ENCODE measurements around the gene OR13G1.
"Not testable (repeated sequence)": the region's sequence is repeated elsewhere in the genome, so short reads cannot be mapped to it uniquely, and the experiment has no call there.

Gene OR13G1

DNA sequence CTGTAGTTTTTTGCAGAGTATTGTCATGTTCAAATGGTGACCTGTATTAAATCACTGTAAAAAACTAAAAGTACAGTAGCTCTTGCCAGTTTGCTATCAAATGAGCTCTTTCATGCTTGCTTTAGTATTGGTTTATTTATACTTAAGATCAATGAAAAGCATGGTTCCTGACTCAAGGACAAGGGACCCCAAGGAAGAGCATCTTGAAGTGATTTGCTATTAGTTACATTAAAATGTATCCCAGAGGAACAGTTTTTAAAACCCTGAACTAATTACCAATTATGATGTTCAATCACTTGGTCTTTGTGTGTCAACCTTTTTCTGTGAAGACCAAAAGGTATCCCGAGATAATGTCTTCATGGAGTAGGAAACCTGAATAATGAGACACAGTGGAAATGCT is at the start of gene OR13G1:
Gene OR13G1, minus strand, starts transcription at position 101 of the 400 bp plus-strand sequence. CDS start 6,698 bp downstream, outside the sequence.
- in situ Hi-C loops (cut with MboI; ENCODE audit: low sequenced_read_pairs) = no loop called here

- in situ Hi-C loops (cut with MboI; ENCODE audit: low sequenced_read_pairs) = no loop called here
Measured at GRCh38 chr1:247721222-247721621, 41.7 kb upstream of the OR13G1 start.

DNA sequence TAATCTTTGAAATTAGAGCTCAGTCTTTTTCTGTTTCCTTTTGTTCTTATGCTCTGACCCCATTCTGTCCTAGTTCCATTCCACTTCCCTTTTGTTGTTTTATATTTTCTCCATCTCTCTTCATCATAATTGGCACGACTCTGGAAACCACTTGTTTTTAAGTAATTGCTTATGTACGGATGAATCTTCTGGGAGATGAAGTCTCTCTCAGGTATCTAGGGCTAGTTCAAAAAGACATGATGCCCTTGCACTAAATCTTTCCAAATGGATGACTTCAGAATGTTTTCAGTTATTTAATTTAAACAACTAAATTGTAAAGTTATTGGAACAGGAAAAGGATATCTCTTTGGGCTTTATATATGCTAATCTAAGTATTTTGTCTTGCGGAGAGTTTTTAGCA is 37.0 kb upstream of the OR13G1 start, which contains the start of gene OR6F1:
Gene OR6F1, minus strand, starts transcription at position 101 of the 400 bp plus-strand sequence. CDS start 3,891 bp downstream, outside the sequence.
- in situ Hi-C loops (cut with MboI; ENCODE audit: low sequenced_read_pairs) = no loop called here

GRCh38 chr1:247713753-247714152 is 34.2 kb upstream of the OR13G1 start:
- in situ Hi-C loops (cut with MboI; ENCODE audit: low sequenced_read_pairs) = no loop called here

DNA sequence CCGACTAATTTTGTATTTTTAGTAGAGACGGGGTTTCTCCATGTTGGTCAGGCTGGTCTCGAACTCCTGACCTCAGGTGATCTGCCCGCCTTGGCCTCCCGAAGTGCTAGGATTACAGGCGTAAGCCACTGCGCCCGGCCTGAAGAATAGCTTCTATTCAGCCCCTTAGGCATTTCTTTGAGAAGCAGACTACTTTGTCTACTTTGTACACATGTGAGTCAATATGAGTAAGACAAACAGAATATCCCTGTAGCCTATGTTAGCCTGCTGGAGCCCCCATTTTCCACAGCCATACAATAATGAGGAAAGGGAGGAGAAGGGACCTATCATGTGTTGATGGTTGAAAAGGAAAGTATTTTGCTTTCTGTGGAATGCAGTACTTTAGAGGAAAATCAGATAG is 31.1 kb upstream of the OR13G1 start:
- in situ Hi-C loops (cut with MboI; ENCODE audit: low sequenced_read_pairs) = not testable (repeated sequence)

GRCh38 chr1:247701338-247701737 is 21.8 kb upstream of the OR13G1 start:
- in situ Hi-C loops (cut with MboI; ENCODE audit: low sequenced_read_pairs) = no loop called here

DNA sequence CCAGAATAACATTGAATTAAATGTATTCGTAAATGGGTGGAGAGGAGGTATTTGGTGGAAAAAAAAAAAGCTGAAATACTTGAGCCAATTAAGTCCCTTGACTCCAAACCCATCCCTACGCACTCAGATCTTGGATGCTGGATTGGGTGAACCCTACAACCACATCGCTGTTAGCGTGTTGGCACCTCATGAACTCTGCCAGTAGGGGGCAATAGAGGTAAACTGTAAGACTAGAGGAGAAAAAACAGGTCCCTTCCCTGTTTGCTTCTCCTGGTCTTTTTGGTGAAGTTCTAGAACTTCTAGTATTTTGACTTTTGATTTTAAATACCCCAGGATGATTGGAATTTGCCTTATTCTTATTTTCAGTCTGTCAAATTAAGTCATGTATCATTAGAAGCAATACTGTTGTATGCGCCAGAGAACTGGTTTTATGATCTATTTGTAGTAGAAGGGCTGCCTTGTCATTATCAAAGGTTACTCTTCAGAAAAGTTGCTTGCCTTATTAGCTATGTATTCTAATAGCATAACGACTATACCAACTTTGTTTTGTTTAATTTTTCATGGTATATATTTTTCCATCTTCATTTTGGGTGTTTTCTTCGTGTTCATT is 1.9 kb upstream of the OR13G1 start:
- in situ Hi-C loops (cut with MboI; ENCODE audit: low sequenced_read_pairs) = no loop called here

GRCh38 chr1:247680171-247680570 is 632 bp upstream of the OR13G1 start:
- in situ Hi-C loops (cut with MboI; ENCODE audit: low sequenced_read_pairs) = no loop called here

DNA sequence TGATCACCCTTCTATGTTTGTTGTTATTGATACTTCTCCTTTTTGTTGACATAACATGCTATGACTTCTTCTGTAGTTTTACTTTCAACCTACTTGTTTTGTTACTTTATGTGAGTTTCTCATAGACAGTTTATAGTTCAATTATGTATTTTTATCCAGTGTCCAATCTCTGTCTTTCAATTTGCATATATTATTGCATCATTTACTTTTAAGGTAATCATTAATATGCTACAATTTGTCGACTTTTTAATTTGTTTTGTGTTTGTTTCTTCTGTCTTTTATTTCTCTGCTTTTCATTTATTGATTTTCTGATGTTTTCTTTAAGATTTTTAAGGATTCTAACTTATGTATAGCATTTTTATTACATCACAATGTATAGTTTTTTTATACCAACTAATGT is 10.3 kb downstream of the OR13G1 start:
- in situ Hi-C loops (cut with MboI; ENCODE audit: low sequenced_read_pairs) = no loop called here

- in situ Hi-C loops (cut with MboI; ENCODE audit: low sequenced_read_pairs) = no loop called here
Measured at GRCh38 chr1:247656221-247656875, 23.2 kb downstream of the OR13G1 start.

DNA sequence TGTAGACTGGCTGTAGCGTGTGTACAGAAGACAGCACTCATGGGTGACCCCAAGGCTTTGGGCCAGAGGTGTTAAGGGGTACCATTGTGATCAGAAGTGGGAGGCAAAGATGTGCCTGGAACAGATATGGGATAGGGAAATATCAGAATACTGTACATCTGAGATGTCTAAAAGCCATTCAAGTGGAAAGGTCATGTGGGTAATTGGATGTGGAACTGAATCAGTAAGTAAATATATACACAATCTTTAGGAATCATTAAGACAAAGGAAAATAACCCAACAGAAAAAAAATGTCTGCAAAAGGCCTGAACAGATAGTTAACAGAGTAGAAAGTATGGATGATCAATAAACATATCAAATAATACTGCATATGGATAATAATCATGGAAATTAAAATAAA is 26.5 kb downstream of the OR13G1 start:
- in situ Hi-C loops (cut with MboI; ENCODE audit: low sequenced_read_pairs) = no loop called here

- in situ Hi-C loops (cut with MboI; ENCODE audit: low sequenced_read_pairs) = no loop called here
Measured at GRCh38 chr1:247647864-247648263, 31.7 kb downstream of the OR13G1 start.

DNA sequence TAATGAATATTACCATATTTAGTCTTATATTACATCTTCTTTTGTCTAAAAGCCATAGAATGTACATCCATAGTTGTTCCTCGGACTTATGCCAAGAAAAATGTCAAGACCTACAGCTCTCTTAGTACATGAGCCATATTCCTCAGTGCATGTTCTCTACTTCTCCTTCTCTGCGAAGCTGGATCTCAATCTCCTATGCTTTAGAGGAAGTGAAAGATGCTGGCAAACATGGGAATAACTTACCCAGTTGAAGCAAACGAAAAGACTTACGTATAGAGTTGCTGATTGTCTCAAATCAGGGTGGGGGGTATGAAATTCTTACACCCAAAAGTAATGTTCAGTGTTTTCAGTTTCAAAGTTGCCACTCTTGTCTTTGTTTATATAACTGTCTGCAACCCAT is 32.7 kb downstream of the OR13G1 start:
- in situ Hi-C loops (cut with MboI; ENCODE audit: low sequenced_read_pairs) = no loop called here

DNA sequence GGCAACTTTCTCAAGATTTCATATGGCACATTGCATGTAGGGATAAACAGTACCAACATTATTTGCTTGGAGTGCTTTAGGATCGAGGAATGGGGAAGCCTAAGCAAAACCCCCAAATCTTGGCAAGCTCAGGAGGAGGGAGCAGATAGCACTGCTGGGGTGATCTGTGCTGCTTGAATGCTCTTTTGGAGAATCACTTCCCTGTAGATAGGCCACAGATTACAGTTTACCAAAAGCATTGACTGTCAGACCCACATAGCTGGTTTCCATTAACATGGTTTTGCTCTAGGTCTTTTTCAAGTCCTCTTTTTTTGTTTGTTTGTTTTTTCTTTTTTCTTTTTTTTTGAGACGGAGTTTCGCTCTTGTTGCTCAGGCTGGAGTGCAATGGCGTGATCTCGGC is 36.8 kb downstream of the OR13G1 start:
- in situ Hi-C loops (cut with MboI; ENCODE audit: low sequenced_read_pairs) = no loop called here

GRCh38 chr1:247639381-247639981 is 40.1 kb downstream of the OR13G1 start:
- in situ Hi-C loops (cut with MboI; ENCODE audit: low sequenced_read_pairs) = no loop called here

- in situ Hi-C loops (cut with MboI; ENCODE audit: low sequenced_read_pairs) = no loop called here
Measured at GRCh38 chr1:247638781-247639180, 40.8 kb downstream of the OR13G1 start.

DNA sequence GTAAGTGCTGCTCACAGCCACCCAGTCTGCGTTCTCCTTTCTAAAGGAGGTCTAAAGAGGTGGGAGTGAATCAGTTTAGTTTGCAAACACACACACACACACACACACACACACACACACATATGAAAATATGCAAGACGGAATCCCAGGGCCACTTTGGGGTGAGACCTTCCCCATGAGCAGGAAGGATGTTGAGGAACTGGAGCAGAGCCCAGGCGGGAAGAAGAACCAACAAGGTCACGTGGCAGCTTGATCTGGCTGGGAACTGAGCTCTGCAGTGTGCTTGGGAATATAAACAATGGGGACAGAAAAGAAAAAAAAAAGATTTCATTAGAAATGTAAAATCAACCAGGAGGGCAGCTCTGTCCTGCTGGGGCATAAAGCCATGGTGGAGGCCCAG is 41.5 kb downstream of the OR13G1 start:
- in situ Hi-C loops (cut with MboI; ENCODE audit: low sequenced_read_pairs) = no loop called here

- in situ Hi-C loops (cut with MboI; ENCODE audit: low sequenced_read_pairs) = no loop called here
Measured at GRCh38 chr1:247627951-247628350, 51.6 kb downstream of the OR13G1 start.
